Left hindlimb (tissue), 1 donor: ENCODE measurements around the gene GLIS2.

Experiments used
- DNase-seq: peaks from one replicate; pipeline ENCODE4 v3.0.0-alpha.2; 2018

Gene GLIS2

DNA sequence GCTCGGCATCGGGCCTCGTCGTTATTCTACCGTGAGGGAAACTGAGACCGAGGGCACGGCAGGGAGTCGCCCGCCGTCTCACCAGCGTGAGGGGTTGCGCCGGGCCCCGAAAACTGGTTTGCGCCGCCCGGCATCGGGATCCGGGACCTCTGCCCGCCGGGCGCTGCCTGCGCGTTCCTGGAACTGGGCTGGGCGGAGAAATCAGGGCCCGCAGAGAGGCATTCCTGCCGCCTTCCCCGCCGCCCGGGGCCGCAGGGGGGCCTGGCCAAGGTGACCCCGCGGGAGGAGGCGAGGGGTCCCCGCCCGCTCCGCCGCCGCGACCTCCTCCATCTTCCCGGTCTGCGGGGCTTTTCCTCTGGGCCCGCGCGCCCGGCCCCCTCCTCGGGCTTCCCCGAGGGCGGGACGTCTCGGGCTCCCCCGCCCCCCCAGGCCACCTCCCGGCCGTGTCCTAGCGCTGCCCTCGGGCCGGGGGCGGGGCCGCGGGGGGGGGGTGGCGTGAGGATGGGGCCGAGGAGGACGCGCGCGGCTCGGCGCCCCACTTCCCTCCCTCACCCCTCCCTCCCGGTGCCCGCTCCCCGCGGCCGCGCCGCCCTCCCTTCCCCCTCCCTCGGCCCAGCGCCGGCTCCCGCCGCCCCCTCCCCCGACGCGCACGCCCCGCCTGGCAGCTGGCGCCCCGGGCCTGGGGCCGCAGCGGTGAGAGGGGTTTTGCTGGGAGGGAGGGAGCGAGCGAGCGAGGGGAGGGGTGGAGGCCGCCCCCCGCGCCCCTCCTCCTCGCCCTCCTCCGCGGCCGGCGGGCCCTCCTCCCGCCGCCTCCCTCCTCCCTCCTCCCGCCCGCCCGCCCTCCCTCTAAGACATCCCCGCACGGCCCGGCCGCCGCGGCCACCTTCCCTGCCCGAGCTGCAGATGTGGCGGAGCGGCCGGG, at the start of gene GLIS2:
Gene GLIS2 (plus strand): TSS at position 882 of the 922 bp plus-strand sequence. CDS start 16,214 bp downstream, outside the sequence.
- DNase-seq = peak; percentile 94

DNA sequence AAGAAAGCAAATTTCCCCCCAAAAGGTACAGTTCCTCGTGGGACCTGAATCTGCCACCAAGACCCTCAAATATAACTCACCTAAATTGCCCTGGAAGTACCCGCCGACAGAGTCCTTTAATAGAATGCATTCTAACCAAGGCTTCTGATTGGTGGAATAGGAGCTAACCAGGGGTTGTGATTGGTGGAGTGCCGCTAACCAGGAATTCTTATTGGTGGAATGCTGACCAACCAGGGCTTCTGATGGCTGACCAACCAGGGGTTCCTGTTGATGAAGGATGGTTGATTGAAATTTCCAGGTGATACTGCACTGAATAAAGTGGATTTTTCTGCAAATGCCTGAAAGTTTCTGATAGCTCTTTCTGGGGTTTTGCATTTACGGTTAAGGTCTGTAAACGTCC, 49.5 kb upstream of the GLIS2 start:
- no peak for DNase-seq

DNA sequence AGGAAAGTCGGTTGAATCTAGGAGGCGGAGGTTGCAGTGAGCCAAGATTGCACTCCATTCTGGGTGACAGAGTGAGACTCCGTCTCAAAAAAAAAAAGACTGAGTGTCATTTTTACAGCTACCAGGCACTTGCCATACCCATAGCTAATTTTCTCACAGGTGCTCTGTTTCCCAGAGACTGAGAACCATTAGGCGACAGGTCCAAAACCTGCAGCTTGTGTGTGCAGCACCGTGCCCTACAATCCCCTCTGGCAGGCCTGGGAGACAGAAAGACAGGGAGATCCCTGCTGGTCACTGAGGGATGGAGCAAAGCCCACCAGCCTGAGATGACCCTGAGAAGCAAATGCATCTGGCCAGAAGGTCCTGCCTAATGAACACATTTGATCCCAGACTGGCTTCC, 45.8 kb upstream of the GLIS2 start:
- no peak for DNase-seq

DNA sequence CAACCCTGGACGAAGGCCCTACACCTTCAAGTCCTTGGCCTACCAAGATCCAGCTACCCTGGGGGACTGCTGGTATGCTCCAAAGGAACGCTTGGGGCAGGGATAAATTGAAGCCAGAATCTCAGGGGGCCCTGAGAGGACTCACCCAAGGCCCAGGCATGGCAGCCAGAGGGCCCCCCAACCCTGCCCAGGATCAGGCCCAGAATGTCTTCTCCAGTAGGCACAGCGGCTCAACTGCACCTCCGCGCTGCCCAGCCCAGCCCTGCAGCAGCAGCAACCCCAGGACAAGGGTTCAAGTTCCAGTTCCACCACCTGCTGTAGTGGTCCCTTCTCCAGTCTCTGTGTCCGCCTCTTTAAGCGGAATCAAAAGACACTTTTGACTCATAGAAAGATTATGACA, 45.3 kb upstream of the GLIS2 start:
- no peak for DNase-seq

GRCh38 chr16:4271176-4272113, 44.4 kb upstream of the GLIS2 start:
- peak; percentile 95 for DNase-seq

GRCh38 chr16:4272114-4272956, 43.5 kb upstream of the GLIS2 start:
- DNase-seq = no peak

DNA sequence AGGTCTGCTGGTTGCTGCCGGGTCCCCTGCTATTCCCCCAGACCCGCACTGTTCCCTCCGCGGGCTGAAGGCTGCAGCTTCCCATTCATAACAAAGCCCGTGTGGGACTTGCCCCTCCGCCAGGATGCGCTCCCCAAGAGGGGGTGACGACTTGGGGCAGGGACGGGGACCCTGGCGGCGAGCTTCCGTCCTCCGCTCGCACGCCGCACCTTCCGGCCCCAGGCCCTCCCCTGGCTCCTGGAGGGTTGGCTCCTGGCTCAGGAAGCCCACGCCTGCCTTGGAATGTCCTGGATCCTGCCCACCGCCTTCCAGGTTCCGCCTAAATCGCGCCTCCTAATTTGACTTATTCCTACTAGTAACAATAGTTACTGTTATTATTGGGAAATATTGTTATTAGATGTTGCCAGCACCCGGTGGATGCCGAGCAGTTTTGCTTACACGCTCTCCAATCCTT, 42.0 kb upstream of the GLIS2 start:
- DNase-seq = no peak

DNA sequence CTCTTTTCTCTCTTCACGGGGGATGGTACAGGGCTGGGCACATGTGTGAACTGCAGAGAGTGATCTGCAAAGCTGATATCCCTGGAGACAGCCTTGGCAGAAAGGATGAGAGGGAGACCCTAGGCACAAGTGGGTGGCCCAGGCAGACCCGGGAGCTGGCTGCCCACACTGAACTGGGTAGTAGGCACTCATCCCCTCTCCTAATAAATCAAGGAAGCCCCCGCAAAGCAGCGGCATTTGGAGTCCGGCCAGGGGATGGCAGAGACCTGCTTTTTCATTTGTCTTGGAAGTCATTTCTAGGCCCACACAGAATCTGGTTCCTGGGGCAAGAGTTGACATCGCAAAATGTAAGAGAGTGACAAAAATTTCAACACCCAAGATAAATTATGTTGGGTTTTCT, 40.0 kb upstream of the GLIS2 start:
- DNase-seq = no peak

DNA sequence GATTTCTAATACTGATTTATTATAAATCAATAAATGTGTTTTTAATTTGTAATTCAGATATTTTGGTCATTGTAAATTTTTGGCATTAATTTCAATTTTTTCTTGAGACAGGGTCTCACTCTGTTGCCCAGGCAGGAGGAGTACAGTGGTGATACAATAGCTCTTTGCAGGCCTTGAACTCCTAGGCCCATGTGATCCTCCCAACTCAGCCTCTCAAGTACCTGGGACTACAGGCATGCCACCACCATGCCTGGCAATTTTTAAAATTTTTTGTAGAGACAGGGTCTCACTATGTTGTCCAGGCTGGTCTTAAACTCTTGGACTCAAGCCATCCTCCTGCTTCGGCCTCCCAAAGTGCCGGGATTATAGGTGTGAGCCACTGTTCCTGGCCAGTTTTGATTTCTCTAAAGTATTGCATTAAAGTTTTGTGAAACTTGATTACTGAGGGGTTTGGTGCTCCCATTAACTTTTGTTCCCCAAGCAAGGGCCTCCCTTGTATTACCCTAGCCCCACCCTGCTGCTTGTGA, 37.8 kb upstream of the GLIS2 start:
- no peak for DNase-seq

DNA sequence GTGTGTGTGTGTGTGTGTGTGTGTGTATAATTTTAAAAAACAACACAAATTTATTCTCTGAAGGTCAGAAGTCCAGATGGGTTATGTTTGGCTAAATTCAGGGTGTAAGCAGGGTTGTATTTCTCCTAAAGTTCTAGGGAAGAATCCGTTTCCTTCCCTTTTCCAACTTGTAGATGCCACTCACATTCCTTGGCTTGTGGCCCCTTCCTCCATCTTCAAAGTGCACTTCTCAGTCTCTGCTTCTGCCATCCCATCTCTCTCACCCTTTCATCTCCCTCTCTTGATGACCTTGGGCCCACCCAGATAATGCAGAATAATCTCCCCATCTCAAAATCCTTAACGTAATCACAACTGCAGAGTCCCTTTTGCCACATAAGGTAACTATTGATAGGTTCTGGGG, 35.2 kb upstream of the GLIS2 start:
- DNase-seq = no peak

DNA sequence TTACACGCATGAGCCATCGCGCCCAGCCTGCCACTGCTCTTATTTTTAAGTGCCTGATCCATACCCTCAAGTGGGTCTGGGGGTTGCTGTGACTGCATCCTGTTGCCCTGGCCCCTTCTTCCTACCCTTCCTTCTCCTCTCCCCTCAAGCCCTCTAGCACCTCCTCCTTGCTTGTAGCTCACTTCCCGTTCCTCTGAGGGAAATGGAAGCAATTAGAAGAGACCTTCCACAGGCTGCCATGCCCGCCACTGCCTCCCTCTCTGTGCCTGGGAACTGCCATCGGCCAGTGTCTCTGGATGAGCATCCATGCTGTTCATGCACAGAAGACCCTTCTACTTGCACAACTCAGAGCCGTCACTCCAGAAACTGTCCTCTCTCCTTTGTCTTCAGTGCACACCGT, 32.4 kb upstream of the GLIS2 start:
- DNase-seq = no peak

GRCh38 chr16:4283939-4284338, 31.9 kb upstream of the GLIS2 start:
- DNase-seq = no peak

GRCh38 chr16:4285167-4285566, 30.7 kb upstream of the GLIS2 start:
- no peak for DNase-seq

GRCh38 chr16:4288148-4288921, 27.5 kb upstream of the GLIS2 start:
- peak; percentile 81 for DNase-seq

- DNase-seq = no peak
Observed at GRCh38 chr16:4290236-4290830, 25.5 kb upstream of the GLIS2 start.

GRCh38 chr16:4291699-4292098, 24.2 kb upstream of the GLIS2 start:
- DNase-seq = no peak

DNA sequence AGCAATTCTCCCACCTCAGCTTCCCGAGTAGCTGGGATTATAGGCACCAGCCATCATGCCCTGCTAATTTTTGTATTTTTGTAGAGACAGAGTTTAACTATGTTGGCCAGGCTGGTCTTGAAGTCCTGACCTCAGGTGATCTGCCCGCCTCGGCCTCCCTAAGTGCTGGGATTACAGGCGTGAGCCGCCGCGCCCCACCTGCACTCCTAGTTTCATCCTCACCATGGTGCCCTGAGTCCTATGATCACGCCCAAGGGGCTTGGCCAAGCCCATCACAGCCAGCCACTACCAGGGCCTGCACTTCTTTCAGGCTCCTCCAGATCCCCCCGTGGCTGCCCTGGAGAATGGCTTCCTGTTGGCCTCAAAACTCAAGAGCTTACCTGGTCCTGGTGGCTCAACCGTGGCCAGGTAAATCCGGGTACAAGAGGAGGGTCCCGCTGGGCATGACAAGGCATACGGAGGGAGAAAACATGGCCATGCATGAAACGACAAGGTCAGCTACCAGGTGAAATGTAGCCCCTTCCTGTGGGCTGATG, 22.6 kb upstream of the GLIS2 start:
- no peak for DNase-seq

DNA sequence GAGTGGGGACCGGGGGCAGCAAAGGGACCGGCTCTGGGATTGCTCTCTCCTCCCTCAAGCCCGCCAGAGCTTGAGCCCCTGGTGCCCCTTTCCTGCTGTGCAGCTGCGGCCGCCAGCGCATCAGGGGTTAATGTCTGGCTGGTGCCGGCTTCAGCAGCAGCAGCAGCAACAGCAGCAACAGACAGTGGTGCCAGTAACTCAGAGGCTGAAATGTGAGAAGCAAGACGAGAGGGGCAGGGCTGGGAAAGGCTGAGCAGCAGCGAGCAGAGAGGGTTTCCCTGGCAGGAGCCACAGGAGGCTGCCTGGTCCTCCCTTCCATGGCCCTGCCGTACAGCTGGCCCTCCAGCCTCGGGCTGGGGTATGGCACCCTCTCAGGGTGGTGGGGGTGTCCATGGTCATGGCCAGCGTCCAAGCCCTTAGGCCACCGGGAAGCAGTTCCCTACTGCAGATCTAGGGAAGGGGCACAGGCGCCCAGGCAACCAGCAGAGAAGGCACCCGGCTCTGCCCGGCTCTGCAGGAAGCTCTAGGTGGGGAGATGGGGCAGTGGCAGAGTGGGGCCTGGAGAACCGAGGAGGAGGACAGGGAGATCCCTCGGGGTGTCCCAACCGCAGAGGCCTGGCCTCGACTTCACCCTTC, 21.9 kb upstream of the GLIS2 start:
- peak; percentile 92 for DNase-seq

DNA sequence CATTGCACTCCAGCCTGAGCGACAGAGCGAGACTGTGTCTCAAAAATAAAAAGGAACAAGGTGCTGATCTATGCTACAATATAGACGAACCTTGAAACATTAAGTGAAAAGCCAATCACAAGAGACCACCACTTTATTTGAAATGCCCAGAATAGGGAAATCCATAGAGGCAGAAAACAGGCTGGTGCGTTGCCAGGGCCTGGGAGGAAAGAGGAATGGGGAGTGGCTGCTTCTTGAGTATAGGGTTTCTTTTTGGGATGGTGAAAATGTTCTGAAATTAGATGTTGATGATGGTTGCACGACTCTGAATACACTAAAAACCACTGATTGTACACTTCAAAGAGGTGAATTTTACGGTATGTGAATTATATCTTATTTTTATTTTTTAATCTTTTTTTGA, 20.3 kb upstream of the GLIS2 start:
- no peak for DNase-seq

- no peak for DNase-seq
Observed at GRCh38 chr16:4297480-4297879, 18.4 kb upstream of the GLIS2 start.
